H1 (cell line): ENCODE data around the gene MDM4. TPM values are rescaled to one million over a fixed set of nuclear protein-coding genes. Genes with fewer than 3 reads are reported as not detected.

Source experiments
- CTCF ChIA-PET: fragments of 300-600 bp; sonication (Branson Sonifier 250); formaldehyde crosslinking; loops from one replicate; lab custom pipeline; 2021; ENCODE audit not compliant: partially characterized antibody; lab: Charles Lee
- POLR2A ChIA-PET: fragments of 300-600 bp; sonication (Branson Sonifier 250); formaldehyde crosslinking; loops from one replicate; lab custom pipeline; 2021; ENCODE audit warnings: inconsistent platforms; ENCODE audit not compliant: partially characterized antibody; lab: Charles Lee
- DNase-seq, 2 experiments: peaks; one replicate each; pipeline versions ENCODE4 v3.0.0 to v3.0.0-alpha.2; 2010 to 2022; ENCODE audit warnings: low spot score in 2 of 2, low read depth in 1 of 2, mixed read lengths in 1 of 2
- FAIRE-seq: peaks from 2 replicates; lab custom pipeline; 2011; peaks lifted over from hg19 to GRCh38; lab: Jason Lieb, UNC
- H2AFZ ChIP-seq: 2 replicates; pipeline ENCODE4 v1.8.1; 2012; ENCODE audit warnings: low read length, inconsistent platforms
- H2AK5ac ChIP-seq: 2 replicates; pipeline ENCODE4 v1.6.1; 2013; ENCODE audit warnings: low read depth, low read length
- H2BK120ac ChIP-seq: replicated peaks from 2 replicates; pipeline ENCODE3; 2013; ENCODE audit warnings: low read depth, low read length, inconsistent platforms
- H2BK12ac ChIP-seq: 2 replicates; pipeline ENCODE4 v1.6.1; 2013; ENCODE audit warnings: low read depth, low read length
- H2BK15ac ChIP-seq: 2 replicates; pipeline ENCODE4 v1.6.1; 2013; ENCODE audit warnings: low read length
- H2BK20ac ChIP-seq: 2 replicates; pipeline ENCODE4 v1.6.1; 2013; ENCODE audit warnings: low read length
- H2BK5ac ChIP-seq: 2 replicates; pipeline ENCODE4 v1.6.1; 2013; ENCODE audit warnings: low read depth, low read length
- H3K14ac ChIP-seq: 2 replicates; pipeline ENCODE4 v1.6.1; 2013; ENCODE audit warnings: inconsistent platforms; ENCODE audit not compliant: insufficient read length
- H3K18ac ChIP-seq: 2 replicates; pipeline ENCODE4 v1.6.1; 2013; ENCODE audit warnings: low read length; ENCODE audit errors: extremely low read depth
- H3K23ac ChIP-seq: 2 replicates; pipeline ENCODE4 v1.6.1; 2013; ENCODE audit warnings: inconsistent platforms; ENCODE audit not compliant: insufficient read length
- H3K23me2 ChIP-seq: 2 replicates; pipeline ENCODE4 v1.6.1; 2013; ENCODE audit warnings: low read depth, low read length
- H3K27ac ChIP-seq: 2 replicates; pipeline ENCODE4 v1.6.1; 2011; ENCODE audit warnings: low read depth, low read length, inconsistent platforms
- H3K27me3 ChIP-seq, 4 experiments: replicated peaks in 1 of 4; 1 replicate in 1 of 4; 2 replicates in 3 of 4; pipeline versions ENCODE4 v1.6.1 to v1.8.1; 2011 to 2013; ENCODE audit warnings: low read length in 3 of 4, mild to moderate bottlenecking in 3 of 4, inconsistent platforms in 2 of 4, mixed read lengths in 2 of 4, moderate library complexity in 1 of 4; ENCODE audit not compliant: control insufficient read depth in 3 of 4, insufficient read depth in 3 of 4; ENCODE audit errors: extremely low read depth in 1 of 4
- H3K36me3 ChIP-seq, 4 experiments: 2 replicates each; pipeline versions ENCODE4 v1.6.1 to v1.8.1; 2011 to 2013; ENCODE audit warnings: mild to moderate bottlenecking in 4 of 4, low read length in 3 of 4, moderate library complexity in 2 of 4, control low read depth in 1 of 4, inconsistent platforms in 1 of 4; ENCODE audit not compliant: insufficient read depth in 4 of 4, control insufficient read depth in 2 of 4
- H3K4ac ChIP-seq: replicated peaks from 2 replicates; pipeline ENCODE3; 2013; ENCODE audit warnings: low read length, low read depth, mixed read lengths, inconsistent platforms; ENCODE audit not compliant: insufficient read length
- H3K4me1 ChIP-seq, 4 experiments: replicated peaks in 1 of 4; 1 replicate in 1 of 4; 2 replicates in 3 of 4; pipeline versions ENCODE4 v1.6.1 to v1.8.1; 2011 to 2013; ENCODE audit warnings: low read length in 3 of 4, inconsistent platforms in 2 of 4, mixed read lengths in 1 of 4; ENCODE audit not compliant: insufficient read depth in 4 of 4, control insufficient read depth in 3 of 4
- H3K4me2 ChIP-seq, 2 experiments: 2 replicates each; pipeline versions ENCODE4 v1.6.1 to v1.8.1; 2011 to 2013; ENCODE audit warnings: low read depth in 2 of 2, low read length in 2 of 2, control low read depth in 1 of 2, inconsistent platforms in 1 of 2, mild to moderate bottlenecking in 1 of 2; ENCODE audit not compliant: insufficient read depth in 1 of 2
- H3K4me3 ChIP-seq, 4 experiments: fragments of 200-600, 300-600 bp in 1 of 4; sonication (generic), shearing (Covaris generic), sonication (Bioruptor Twin) in 1 of 4; 2 replicates each; pipeline versions ENCODE4 v1.5.1 to v1.8.1; 2011 to 2016; ENCODE audit warnings: low read length in 4 of 4, low read depth in 3 of 4, control low read depth in 2 of 4, inconsistent platforms in 2 of 4, mild to moderate bottlenecking in 2 of 4, mixed read lengths in 1 of 4, moderate library complexity in 1 of 4; ENCODE audit not compliant: insufficient read depth in 2 of 4; ENCODE audit errors: extremely low read depth in 1 of 4
- H3K56ac ChIP-seq: replicated peaks from 2 replicates; pipeline ENCODE3; 2013; ENCODE audit warnings: low read depth, mild to moderate bottlenecking, mixed read lengths, low read length, inconsistent platforms; ENCODE audit not compliant: insufficient read length
- H3K79me1 ChIP-seq: 2 replicates; pipeline ENCODE4 v1.6.1; 2013; ENCODE audit warnings: low read depth, low read length, control low read depth
- H3K79me2 ChIP-seq, 2 experiments: 2 replicates each; pipeline versions ENCODE4 v1.6.1 to v1.8.1; 2012 to 2013; ENCODE audit warnings: low read length in 2 of 2, mild to moderate bottlenecking in 2 of 2, inconsistent platforms in 1 of 2; ENCODE audit not compliant: insufficient read depth in 2 of 2, control insufficient read depth in 1 of 2
- H3K9ac ChIP-seq, 4 experiments: replicated peaks in 1 of 4; 1 replicate in 1 of 4; 2 replicates in 3 of 4; pipeline versions ENCODE4 v1.6.1 to v1.8.1; 2011 to 2013; ENCODE audit warnings: low read depth in 3 of 4, low read length in 3 of 4, control low read depth in 2 of 4, mild to moderate bottlenecking in 2 of 4, moderate library complexity in 2 of 4, inconsistent platforms in 1 of 4; ENCODE audit errors: extremely low read depth in 1 of 4
- H3K9me3 ChIP-seq, 2 experiments: 2 replicates each; pipeline versions ENCODE4 v1.6.1 to v1.8.1; 2012 to 2013; ENCODE audit warnings: mild to moderate bottlenecking in 2 of 2, moderate library complexity in 2 of 2, control low read depth in 1 of 2, inconsistent platforms in 1 of 2, low read depth in 1 of 2, low read length in 1 of 2, mixed read lengths in 1 of 2; ENCODE audit not compliant: insufficient read depth in 2 of 2
- H4K20me1 ChIP-seq, 2 experiments: replicated peaks in 1 of 2; 2 replicates each; pipeline versions ENCODE3 to v1.8.1; 2011 to 2013; ENCODE audit warnings: inconsistent platforms in 2 of 2, low read length in 2 of 2, mild to moderate bottlenecking in 1 of 2; ENCODE audit not compliant: insufficient read depth in 2 of 2, control insufficient read depth in 1 of 2
- H4K5ac ChIP-seq: 2 replicates; pipeline ENCODE4 v1.6.1; 2013; ENCODE audit warnings: low read length, low read depth, mixed read lengths, inconsistent platforms; ENCODE audit not compliant: insufficient read length
- H4K8ac ChIP-seq: 2 replicates; pipeline ENCODE4 v1.8.0; 2013; ENCODE audit warnings: mild to moderate bottlenecking, moderate library complexity, low read length, inconsistent platforms; ENCODE audit not compliant: insufficient read depth; ENCODE audit errors: extremely low read depth
- H4K91ac ChIP-seq: replicated peaks from 2 replicates; pipeline ENCODE3; 2013; ENCODE audit warnings: low read length, mixed read lengths, inconsistent platforms; ENCODE audit not compliant: insufficient read length
- ASH2L ChIP-seq: fragments of 200-600, 300-600 bp; sonication (generic); IDR thresholded peaks from one replicate; pipeline ENCODE4 v1.7.1; 2017; ENCODE audit warnings: low read length
- BCL11A ChIP-seq, 2 experiments: IDR thresholded peaks; one replicate each; pipeline ENCODE4 v1.6.1; 2011; ENCODE audit warnings: low read depth in 2 of 2, low read length in 2 of 2, mild to moderate bottlenecking in 2 of 2
- HDAC6 ChIP-seq: IDR thresholded peaks from one replicate; pipeline ENCODE4 v1.7.1; 2012; ENCODE audit warnings: low read depth, mild to moderate bottlenecking, inconsistent platforms, low read length, moderate library complexity
- KDM1A ChIP-seq: fragments of 200-600, 300-600 bp; sonication (generic); IDR thresholded peaks from 2 replicates; pipeline ENCODE4 v1.7.1; 2016; ENCODE audit warnings: mild to moderate bottlenecking, low read length, borderline replicate concordance
- SAP30 ChIP-seq: fragments of 300-600 bp; sonication (generic); IDR thresholded peaks from 2 replicates; pipeline ENCODE4 v1.7.1; 2012; ENCODE audit warnings: low read length, moderate library complexity, mild to moderate bottlenecking, inconsistent platforms; ENCODE audit not compliant: insufficient read depth, insufficient replicate concordance
- SIN3A ChIP-seq, 2 experiments: IDR thresholded peaks in 1 of 2; conservative IDR thresholded peaks in 1 of 2; 2 replicates each; pipeline ENCODE4 v1.6.1; 2011 to 2012; ENCODE audit warnings: low read length in 2 of 2, improper control_type of control experiment in 1 of 2, low read depth in 1 of 2, mild to moderate bottlenecking in 1 of 2
- TAF1 ChIP-seq: IDR thresholded peaks from 2 replicates; pipeline ENCODE4 v1.6.1; 2011; ENCODE audit warnings: mild to moderate bottlenecking, low read depth, low read length
- WGBS, 2 experiments: shearing (Covaris generic) in 1 of 2; methylation state at CpG; one replicate each; pipeline versions ENCODE4 v1.1.6 to v1.1.7; 2013 to 2015; ENCODE audit warnings: low lambda C conversion rate in 2 of 2, mixed read lengths in 2 of 2, inconsistent platforms in 1 of 2, low coverage in 1 of 2, missing lambda C conversion rate in 1 of 2; ENCODE audit not compliant: insufficient replicate concordance in 2 of 2, insufficient coverage in 1 of 2, insufficient read length in 1 of 2; ENCODE audit errors: extremely low coverage in 1 of 2, missing lambda C conversion rate in 1 of 2; 5-methylcytosine and 5-hydroxymethylcytosine counted together
- polyA plus RNA-seq, 7 experiments: library from polyadenylated mRNA; depleted of rRNA in 3 of 7; stranded (reverse) in 5 of 7; unstranded in 2 of 7; fragments of >200 nt in 5 of 7; fragments of 200-250 nt in 2 of 7; gene quantifications; 1 replicate in 5 of 7; 2 replicates in 1 of 7; 4 replicates in 1 of 7; pipeline versions ENCODE4 v1.2.1 to v1.2.3, GENCODE V29; 2011 to 2013; ENCODE audit warnings: missing spikeins in 2 of 7, mixed read lengths in 2 of 7
- total RNA-seq: library from RNA; stranded (reverse); fragmentation: NEBNext Ultra II Directional; extraction: Animal tissue kit (Norgen Biotek cat#: 25700); gene quantifications from 2 replicates; pipeline ENCODE4 v1.2.1, GENCODE V29; 2021
- TF ChIP-seq, protein P1 (sequence below): IDR thresholded peaks from 2 replicates; pipeline ENCODE4 v1.6.1; 2011; ENCODE audit warnings: low read depth, mild to moderate bottlenecking, low read length; ENCODE audit not compliant: insufficient read depth

Gene MDM4
- total and polyA plus RNA-seq, 2 of the 8 experiments (the other 6 are each of a cell fraction or from before 2014, with no cell fraction given), result 10.8 to 84.9 TPM

- POLR2A ChIA-PET, result interaction anchor here (1.2 to 6.9 kb wide), 3 partner anchors 12 to 35 kb away, joined by 3 to 54 read pairs (median 5); partner anchors contain the start of gene MDM4
- Histone ChIP-seq H2BK5ac (no peak overlapping the region), H2BK20ac (no peak overlapping the region), H3K4me2 (no peak overlapping the region), H3K36me3 (peaks cover 26 to 57% (median 31%) of the 10 kb centered on the region in 4 experiments), H3K27me3 (no peaks in the 10 kb centered on the region), H2BK120ac (no peak overlapping the region), H4K8ac (no peak overlapping the region), H4K91ac (no peak overlapping the region), H3K9me3 (no peaks in the 10 kb centered on the region), H3K9ac (no peak overlapping the region), H3K79me1 (peaks cover 8% of the 10 kb centered on the region), H2BK12ac (no peak overlapping the region), H3K18ac (no peak overlapping the region), H3K4me1 (peaks cover 0 to 4% (median 0%) of the 10 kb centered on the region in 4 experiments; a peak in 1 of 7 replicates), H3K23ac (no peak overlapping the region), H2BK15ac (no peak overlapping the region), H4K5ac (no peak overlapping the region), H2AK5ac (no peak overlapping the region), H3K14ac (no peak overlapping the region), H4K20me1 (peaks cover 0 to 4% of the 10 kb centered on the region in 2 experiments), H3K56ac (no peak overlapping the region), H2AFZ (no peak overlapping the region), H3K27ac (no peak overlapping the region), H3K23me2 (no peaks in the 10 kb centered on the region), H3K4me3 (no peak overlapping the region), H3K4ac (no peak overlapping the region), H3K79me2 (peaks cover 0 to 20% of the 10 kb centered on the region in 2 experiments; a peak in 2 of 4 replicates)
- WGBS, 2 experiments, result 90% methylated on average over 5 of the region's 5 CpGs; no CpG with 5 or more reads in 1 of the 2 experiments
- CTCF ChIA-PET, result interaction anchor here (0.6 to 2.8 kb wide), 5 partner anchors 13 to 279 kb away, joined by 3 to 9 read pairs (median 3); no protein-coding TSS in a partner anchor
- TF ChIP-seq HDAC6, result no peak
- TF ChIP-seq BCL11A (IDR thresholded peaks at IDR 0.05; ENCODE audit: low read depth in 2 of 2, low read length in 2 of 2), result no peak
- no peak for TF ChIP-seq SIN3A (conservative IDR thresholded peaks at IDR 0.05 in 1 of 2, IDR thresholded peaks at IDR 0.05 in 1 of 2; ENCODE audit: low read depth in 1 of 2, low read length in 2 of 2)
- no peak for TF ChIP-seq KDM1A
- no peak for TF ChIP-seq SAP30
- no peak for TF ChIP-seq ASH2L
- no peak for TF ChIP-seq TAF1
- TF ChIP-seq, protein P1, sequence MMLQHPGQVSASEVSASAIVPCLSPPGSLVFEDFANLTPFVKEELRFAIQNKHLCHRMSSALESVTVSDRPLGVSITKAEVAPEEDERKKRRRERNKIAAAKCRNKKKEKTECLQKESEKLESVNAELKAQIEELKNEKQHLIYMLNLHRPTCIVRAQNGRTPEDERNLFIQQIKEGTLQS, result no peak
- FAIRE-seq (no peak), DNase-seq (no peak)
Observed at GRCh38 chr1:204528241-204528640, 12.0 kb downstream of the MDM4 start.
